ENCODE data around the gene HCLS1. TPM values are rescaled to one million over a fixed set of nuclear protein-coding genes. Genes with fewer than 3 reads are reported as not detected.

HCLS1 gene
- total RNA-seq, 1 donor from 2014 or later, result 9.7 TPM

DNA sequence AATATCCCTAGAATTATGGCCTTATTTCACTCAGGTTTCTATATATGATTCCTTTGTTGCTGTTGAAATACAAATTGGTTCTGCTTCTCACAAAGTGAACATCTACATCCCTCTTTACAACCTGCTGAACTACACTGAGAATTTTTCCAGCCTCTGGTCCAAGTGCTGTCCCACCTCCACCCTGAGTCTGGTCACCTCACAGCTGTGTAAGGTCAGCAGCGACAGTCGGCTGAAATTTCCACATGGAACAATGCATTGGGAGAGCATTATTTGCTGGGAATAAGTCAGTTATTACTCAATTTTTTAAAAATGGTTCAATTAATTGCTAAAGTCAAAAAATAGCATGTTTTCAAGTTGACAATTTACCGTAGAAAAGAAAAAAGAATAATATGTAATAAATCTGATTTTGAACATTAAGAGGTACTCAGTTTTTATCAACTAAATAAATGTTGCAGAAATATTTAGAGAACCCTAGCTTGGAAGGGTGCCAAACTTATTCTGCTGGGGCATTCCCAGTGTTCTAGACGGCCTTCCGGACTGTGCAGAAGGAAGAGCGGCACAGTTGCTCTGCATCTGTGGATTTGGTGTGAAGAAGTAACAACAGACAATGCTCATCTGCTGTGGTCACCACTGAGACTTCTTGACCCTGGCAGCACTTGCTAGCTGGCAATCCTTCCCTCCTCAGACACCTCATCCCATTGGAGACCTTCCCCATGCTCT lies 1.8 kb downstream of the HCLS1 start:
- peak in 1 of 2 donors; percentile 90 for DNase-seq (ENCODE audit: low read depth in 2 of 2)

DNA sequence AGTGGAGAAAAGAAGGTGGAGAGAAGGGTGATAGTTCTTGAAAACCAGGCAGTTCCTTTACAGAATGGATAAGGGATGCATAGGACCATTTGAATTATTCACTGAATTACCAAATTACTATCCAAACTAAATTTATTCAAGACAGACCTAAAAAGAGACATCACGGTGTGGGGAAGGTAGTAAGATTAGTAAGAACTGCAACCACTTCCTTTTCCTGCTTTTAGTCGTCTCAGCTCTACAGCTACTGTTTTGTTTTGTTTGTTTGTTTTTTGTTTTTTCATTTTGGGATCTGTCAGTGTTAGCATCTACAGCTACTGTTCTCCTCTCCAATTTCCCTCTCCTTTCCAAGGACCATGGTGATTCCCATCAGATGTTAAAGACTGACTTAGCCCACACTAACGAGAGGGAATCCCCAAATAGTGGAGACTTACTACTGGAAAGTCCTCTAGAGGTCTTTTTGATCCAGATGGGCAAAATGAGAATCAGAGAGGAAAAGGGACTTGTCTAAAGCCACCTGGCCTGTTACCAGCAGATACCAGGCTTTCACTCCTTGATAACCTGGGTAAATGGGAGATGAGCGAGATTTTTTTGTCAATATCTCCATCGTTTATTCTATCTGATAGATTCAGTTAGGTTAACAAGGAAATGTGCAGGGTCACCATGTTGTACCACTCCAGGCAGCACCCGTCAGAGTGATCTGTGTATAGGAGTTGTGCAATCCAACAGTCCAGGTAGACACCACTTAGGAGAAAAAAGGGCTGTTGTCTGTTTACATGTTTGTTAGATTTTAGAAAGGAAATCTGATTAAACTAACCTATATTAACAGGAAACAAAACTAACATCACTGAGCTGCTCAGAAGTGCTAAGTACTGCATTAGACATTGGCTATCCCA lies 6.0 kb downstream of the HCLS1 start:
- DNase-seq (ENCODE audit: low read depth in 2 of 2), result no peak

DNA sequence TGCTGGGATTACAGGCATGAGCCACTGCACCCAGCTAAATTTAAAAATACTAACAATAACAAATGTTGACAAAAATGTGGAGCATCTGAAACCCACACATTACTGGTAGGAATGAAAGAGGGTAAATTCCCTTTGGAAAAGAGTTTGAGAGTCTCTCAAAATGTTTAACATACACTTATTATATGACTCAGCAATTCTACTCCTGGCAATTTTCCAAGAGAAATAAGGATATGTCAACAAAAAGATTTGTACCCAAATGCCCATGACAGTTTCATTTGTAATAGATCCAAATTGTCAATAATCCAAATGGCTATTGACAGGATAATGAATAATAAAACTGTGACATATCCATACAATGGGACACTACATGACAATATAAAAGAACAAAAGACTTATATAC lies 9.0 kb downstream of the HCLS1 start:
- peak; percentile 42 to 52 for DNase-seq (ENCODE audit: low read depth in 2 of 2)

DNA sequence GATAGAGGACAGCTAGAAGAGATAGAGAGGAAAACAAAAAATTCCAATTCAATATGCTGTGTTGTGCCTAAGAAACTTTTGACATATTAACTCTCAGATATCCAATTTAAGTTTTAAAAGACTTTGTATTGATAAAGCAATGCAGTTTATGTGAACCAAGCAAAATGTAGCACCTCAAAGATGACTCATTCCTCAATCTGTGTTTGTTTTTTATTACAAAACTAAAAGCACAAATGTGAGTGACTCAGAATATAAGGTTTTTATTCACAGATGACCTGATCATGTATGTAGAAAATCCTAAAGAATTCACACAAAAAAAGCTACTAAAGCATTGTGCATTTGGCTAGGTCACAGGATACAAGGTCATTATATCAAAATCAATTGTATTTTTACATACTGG lies 11.1 kb downstream of the HCLS1 start:
- peak in 1 of 2 donors; percentile 26 for DNase-seq (ENCODE audit: low read depth in 2 of 2)

DNA sequence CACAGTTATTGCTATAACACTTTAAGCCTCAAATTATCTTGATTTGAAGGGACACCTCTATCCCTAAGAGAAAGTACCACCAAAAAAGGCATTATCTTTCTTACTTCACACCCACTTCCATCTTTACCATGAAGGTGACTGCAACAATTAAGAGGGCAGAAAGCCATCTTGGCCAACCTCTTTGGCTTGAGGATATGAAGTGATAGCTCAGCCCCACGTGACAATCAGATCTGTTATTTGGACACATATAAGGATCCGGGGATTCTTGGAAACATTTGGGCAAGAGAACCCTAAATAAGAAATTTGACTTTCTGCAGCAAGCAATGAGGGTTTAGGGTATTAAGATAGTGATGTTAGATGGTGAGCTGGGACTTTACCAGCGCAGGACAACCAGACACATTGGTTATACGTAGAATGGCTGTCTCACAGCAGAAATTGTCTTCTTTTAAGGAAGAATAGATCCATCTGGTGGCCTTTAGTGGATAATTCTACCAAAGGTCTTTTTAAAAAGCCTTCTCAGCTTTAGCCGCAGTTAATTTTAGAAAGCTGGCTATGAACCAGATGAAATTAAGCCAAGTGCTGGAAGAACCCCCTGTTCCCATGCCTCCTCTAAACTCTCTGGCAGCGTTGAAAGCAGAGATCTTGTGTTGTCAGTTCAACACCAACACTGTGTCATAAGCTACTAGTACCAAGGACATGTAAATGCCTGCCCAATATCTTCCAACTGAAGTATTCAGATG lies 12.3 kb downstream of the HCLS1 start:
- peak in 1 of 2 donors; percentile 11 for DNase-seq (ENCODE audit: low read depth in 2 of 2)

DNA sequence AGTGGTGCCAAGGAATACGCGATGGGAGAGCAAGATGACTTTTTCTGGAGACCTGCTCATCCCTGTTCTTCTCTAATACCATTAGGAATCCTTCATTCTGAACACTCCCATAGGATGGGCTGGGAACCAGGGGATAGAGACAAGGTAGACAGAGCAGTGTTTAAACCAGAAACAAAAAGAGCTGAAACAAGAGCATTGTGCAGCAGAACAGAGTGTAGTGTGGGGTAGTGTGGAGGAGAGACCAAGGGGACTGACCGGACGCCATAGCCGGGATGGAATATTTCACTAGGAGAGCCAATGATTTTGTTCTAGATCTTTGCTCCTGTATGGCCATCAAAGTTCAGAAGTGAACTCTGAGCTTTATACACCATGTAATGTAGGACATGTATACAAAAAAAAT lies 15.6 kb downstream of the HCLS1 start:
- DNase-seq (ENCODE audit: low read depth in 2 of 2), result no peak

DNA sequence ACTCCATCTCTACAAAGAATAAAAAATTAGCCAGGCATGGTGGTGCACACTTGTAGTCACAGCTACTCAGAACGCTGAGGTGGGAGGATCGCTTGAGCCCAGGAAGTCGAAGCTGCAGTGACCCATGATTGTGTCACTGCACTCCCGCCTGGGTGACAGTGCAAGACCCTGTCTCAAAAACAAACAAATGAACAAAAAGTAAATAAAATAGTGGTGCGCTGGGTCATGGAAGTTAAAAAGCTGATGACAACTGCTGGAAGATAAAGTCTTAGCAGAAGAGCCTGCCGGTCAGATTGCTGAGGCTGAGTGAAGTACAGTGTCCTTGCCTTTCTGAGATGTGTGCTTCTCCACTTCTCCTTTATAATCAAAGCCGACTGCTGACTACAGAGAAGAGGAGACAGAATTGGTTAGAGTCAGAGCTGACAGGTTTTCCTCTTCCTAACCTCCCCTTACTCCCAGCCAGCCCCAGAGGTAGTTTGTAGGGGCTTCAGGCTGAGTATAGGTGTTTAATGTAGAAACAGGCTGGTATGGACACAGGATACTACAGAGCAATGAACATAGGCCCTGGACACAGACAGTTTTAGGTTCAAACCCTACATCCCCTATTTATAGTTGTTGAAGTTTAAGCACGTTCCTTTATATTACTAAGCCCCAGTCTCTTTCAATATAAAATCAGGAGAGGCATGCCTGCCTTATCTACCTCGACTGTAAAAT lies 17.9 kb downstream of the HCLS1 start:
- DNase-seq (ENCODE audit: low read depth in 2 of 2), result no peak

DNA sequence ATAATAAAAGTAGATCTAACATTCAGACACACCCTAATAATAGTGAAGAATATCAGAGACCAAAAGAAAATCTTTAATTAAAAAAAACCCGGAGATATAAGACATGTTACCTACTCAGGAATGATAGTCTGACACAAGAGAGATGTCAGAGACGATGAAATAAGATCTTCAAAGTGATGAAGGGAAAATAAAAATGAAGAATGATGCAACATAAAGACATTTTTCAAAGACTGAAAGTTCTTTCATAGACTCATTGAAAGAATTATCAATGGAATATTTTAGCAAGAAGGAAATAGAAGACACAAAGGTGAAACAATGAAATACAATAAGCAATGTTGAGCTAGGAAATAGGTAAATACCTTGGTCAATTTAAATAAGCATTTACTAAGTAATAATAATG lies 19.6 kb downstream of the HCLS1 start:
- no peak for DNase-seq (ENCODE audit: low read depth in 2 of 2)

DNA sequence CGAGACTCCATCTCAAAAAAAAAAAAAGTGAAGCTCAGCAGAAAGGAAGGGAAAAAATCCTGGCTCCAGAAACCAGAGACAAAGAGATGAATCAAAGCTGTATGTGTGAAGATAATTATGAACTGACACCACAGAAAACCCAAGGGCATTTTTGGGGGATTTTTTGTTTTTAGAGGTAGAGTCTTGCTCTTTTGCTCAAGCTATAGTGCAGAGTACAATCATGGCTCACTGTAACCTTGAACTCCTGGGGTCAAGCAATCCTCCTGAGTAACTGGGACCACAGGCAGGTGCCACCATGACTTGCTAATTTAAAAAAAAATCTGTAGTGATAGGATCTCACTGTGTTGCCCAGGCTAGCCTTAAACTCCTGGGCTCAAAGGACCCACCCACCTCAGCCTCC lies 22.8 kb downstream of the HCLS1 start:
- no peak for DNase-seq (ENCODE audit: low read depth in 2 of 2)

DNA sequence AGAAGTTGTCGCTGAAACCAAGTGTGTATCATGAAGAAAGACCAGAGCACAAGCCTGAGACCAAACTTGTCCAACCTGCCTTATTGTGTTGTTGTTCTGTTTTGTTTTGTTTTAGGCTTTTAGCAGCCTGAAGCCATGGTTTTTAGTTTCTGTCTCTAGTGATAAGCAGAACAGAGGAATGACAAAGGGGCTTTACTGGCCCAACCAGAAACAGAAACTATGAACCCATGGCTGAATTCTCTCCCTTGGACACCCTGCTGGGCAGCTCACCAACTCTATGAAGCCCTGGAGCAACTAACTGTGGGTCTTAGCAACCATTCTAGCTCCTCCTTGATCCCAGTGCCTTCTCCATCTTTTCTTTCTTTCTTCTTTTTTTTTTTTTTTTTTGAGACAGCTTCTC lies 30.3 kb downstream of the HCLS1 start:
- no peak for DNase-seq (ENCODE audit: low read depth in 2 of 2)

DNA sequence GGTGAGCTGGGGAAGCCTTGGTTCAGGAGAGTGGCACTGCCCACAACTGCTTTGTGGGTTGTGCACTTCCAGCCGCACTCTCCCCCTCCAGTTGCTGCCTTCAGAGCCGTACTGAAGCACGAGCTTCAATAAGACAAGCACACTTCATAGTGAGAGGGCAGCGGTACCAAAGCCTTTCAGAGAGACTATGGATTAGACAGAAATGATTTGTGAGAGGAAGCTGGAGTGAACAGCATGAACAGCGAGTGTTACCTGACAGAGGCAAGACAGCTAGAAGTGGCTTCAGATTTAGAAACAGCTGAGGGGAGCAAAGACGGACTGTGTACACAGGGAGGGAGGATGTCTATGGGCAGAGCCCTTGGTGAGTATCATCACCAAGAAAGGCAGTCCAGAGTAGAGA lies 31.1 kb downstream of the HCLS1 start:
- no peak for DNase-seq (ENCODE audit: low read depth in 2 of 2)

DNA sequence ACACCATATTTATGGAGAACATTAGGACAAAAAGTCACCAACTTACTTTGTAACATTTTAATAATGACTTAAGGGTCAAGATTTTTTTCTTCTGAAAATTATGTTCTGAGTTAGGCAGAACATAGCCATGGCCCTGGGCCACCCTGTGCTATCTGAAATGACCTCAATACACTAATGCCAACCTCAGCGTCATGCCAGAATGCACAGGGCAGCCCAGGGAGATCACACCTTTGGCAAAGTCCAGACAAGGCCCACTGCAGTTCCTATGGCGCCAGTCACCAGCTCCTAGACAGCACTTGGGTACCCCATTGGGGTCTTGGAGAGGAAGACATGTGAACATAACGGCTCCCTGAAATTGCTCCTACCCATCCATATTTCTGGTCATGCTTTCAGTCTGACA lies 33.1 kb downstream of the HCLS1 start:
- no peak for DNase-seq (ENCODE audit: low read depth in 2 of 2)

DNA sequence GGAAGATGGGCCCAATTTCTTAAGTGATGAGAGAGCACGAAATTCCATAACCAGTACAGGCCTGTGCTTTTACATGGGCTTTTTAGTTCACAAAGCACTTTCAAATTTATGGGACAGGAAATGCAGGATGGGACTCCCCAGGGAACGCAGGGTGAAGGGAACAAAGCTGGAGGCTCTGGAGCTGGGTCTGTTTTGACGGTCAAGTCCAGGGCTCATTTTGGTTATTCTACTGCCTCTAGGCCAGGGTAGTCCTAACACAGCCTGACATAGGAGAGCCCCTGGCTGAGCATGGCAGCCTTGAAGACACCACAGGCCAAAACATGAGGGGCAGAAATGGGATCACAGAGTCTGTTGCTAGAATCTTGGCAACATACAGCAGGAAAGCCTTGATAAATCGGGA lies 33.5 kb downstream of the HCLS1 start:
- DNase-seq (ENCODE audit: low read depth in 2 of 2), result no peak

DNA sequence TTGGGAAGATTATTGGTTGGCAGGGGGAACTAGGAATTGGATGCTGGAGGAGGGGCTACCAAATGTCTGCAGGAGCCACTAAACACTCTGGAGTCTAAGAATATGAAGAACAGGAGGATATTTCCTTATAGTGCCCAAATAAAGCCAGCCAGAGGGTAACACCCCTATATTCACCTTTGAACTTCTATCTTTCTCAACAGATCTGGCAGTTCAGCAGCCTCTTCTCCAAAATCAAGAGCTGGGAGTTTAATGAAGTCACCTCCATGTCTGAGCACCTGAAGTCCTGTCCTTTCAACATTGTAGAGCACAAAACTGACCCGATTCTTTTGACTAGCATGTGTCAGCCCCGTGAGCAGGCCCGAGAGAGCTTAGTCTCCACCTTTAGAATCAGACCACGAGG lies 34.2 kb downstream of the HCLS1 start:
- no peak for DNase-seq (ENCODE audit: low read depth in 2 of 2)

DNA sequence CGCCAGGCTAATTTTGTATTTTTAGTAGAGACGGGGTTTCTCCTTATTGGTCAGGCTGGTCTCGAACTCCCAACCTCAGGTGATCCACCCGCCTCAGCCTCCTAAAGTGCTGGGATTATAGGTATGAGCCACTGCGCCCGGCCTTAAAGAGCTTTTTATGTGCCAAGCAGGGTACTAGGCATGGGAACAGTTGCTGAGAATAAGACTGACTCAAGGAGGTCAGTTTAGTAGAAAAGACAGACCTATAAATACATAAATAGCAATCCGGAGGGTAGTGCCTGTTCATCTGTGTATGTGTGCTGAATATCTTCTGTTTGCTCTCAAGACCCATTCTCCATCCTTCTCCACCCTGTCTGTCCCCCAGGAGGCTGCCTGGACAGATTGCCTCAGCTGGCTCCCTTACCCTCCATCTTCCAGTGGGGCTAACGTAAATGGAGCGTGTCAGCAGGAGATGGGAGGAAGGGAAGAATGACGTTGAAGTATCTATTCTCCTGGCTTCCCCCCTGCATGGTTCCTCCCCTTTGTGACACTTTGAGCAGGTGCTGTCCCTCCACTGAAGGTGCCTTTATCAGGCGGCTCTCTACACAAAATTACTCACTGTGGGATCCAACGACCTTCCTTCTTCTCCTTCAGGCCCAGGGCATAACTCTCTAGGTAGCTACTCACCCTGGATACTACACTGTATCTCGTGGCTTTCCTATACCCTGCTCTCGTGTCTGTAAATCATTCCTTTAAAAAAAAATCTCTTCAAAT lies 36.4 kb downstream of the HCLS1 start:
- DNase-seq (ENCODE audit: low read depth in 2 of 2), result no peak

DNA sequence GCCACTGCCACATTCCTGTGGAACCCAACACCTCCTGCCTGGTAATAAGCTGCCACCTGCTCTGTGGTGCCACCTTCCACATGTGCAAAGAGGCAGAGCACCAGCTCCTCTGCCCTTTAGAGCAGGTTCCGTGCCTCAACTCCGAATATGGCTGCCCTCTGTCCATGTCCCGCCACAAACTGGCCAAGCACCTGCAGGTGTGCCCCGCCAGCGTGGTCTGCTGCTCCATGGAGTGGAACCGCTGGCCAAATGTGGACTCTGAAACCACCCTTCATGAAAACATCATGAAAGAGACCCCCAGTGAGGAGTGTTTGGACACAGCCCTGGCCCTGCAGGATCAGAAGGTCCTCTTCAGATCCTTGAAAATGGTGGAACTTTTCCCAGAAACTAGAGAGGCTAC lies 39.2 kb downstream of the HCLS1 start:
- DNase-seq (ENCODE audit: low read depth in 2 of 2), result no peak

DNA sequence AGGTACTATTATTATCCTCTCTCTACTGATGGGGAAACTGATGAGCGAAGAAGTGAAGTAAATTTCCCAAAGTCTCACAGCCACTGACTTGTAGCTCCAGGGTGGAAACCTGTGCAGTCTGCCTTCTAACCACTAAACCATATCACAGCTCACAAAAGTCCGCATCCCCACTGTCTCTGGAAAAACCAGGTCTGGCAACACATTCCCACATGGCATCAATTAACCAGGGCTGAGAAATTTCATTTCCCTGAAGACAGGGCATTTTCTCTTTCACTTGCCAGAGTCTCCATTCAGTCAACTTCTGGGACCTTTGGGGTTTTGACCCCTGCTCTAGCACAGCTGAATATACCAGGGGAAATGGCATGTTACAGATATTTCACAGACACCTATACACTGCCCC lies 41.0 kb downstream of the HCLS1 start:
- no peak for DNase-seq (ENCODE audit: low read depth in 2 of 2)

DNA sequence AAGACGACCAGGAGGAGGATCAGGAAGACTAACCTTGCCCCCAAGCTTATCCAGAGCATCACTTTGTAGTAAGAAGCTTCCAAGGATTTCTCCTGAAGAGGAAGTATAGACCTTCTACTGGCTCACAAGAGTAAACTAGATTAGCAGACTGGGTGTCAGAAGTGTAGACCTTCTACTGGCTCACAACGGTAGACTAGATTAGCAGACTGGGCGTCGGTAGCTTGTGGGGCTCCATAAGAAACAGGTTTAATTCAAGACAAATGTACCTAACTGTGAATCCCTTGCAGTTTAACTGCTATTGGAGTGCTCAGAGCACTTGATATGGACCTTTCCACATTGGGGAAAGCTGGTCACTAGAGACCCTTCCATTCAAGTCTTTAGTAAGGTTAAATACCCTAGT lies 54.6 kb downstream of the HCLS1 start:
- no peak for DNase-seq (ENCODE audit: low read depth in 2 of 2)

DNA sequence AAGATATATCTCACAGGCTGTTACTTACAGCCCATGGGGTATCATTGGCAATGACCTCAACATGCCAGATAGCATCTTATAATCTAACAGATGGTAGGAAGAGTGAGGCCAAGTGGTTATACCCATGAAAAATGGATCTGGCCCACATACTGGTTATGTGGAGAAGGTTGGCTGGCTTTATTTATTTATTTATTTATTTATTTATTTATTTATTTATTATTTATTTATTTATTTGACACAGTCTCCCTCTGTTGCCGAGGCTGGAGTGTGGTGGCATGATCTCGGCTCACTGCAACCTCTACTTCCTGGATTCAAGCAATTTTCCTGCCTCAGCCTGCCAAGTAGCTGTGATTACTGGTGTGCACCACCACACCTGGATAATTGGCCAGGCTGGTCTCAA lies 55.9 kb downstream of the HCLS1 start:
- no peak for DNase-seq (ENCODE audit: low read depth in 2 of 2)

DNA sequence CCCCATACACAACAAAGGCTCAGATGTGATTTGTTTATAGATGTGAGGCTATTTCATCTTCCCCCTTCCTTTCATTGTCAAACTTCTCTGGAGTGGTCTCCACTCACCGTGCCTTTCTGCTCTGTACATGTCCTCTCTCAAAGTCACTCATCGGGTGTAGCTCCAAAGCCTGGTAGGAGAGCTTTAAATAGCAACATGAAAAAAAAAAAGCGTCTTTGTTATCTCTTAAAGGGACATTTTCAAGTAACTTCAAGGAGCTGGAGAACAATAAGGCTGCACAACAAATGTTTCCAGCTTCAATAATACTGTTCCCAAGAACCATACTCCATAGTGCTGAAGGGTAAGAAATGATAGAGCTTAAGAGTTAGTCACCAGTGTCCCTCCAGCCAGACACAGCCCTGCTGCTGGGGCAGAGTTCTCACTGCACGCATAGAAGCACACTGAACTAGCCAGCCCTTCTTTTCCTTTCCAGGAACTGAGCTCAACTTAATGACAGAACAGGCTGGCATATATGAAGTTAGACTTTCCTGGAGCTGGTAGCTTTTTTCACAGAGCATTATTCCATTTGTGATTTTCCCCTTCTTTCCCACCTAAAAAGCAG lies 59.4 kb downstream of the HCLS1 start:
- peak; percentile 16 to 20 for DNase-seq (ENCODE audit: low read depth in 2 of 2)

All from lung microvascular endothelial cell (primary cell).